GM21515 (cell line): ENCODE measurements around the gene TMCC2.

ENCODE experiments used
- ATAC-seq: cut with Tn5 transposase; IDR thresholded peaks from one replicate; pipeline ENCODE4 v1.9.1; 2021; ENCODE audit not compliant: unreplicated experiment

Gene TMCC2

GRCh38 chr1:205259324-205259832, 31.6 kb downstream of the TMCC2 start:
- no peak for ATAC-seq

GRCh38 chr1:205259998-205260397, 32.3 kb downstream of the TMCC2 start:
- ATAC-seq = no peak

- no peak for ATAC-seq
Observed at GRCh38 chr1:205260948-205261732, 33.4 kb downstream of the TMCC2 start.

- ATAC-seq = no peak
Observed at GRCh38 chr1:205261946-205262691, 34.4 kb downstream of the TMCC2 start.

- no peak for ATAC-seq
Observed at GRCh38 chr1:205262731-205263171, 35.0 kb downstream of the TMCC2 start.

GRCh38 chr1:205263580-205264190, 35.9 kb downstream of the TMCC2 start:
- ATAC-seq = no peak

- no peak for ATAC-seq
Observed at GRCh38 chr1:205266611-205267305, 39.0 kb downstream of the TMCC2 start.

GRCh38 chr1:205267306-205267902, 39.7 kb downstream of the TMCC2 start:
- no peak for ATAC-seq

GRCh38 chr1:205268846-205269680, 41.3 kb downstream of the TMCC2 start:
- ATAC-seq = no peak

- ATAC-seq = no peak
Observed at GRCh38 chr1:205269711-205270110, 42.0 kb downstream of the TMCC2 start.

GRCh38 chr1:205270271-205270670, 42.5 kb downstream of the TMCC2 start:
- ATAC-seq = no peak

- no peak for ATAC-seq
Observed at GRCh38 chr1:205270764-205271163, 43.0 kb downstream of the TMCC2 start.

- ATAC-seq = no peak
Observed at GRCh38 chr1:205271277-205271676, 43.5 kb downstream of the TMCC2 start.

- ATAC-seq = no peak
Observed at GRCh38 chr1:205271745-205272144, 44.0 kb downstream of the TMCC2 start.

- ATAC-seq = no peak
Observed at GRCh38 chr1:205272536-205272935, 44.8 kb downstream of the TMCC2 start.

GRCh38 chr1:205273551-205273982, 45.8 kb downstream of the TMCC2 start:
- ATAC-seq = peak; percentile 61

GRCh38 chr1:205274041-205274691, 46.4 kb downstream of the TMCC2 start:
- ATAC-seq = no peak

GRCh38 chr1:205275133-205275532, 47.4 kb downstream of the TMCC2 start:
- no peak for ATAC-seq
